HFFc6 (cell line): Measurements from ENCODE around the gene FOXN1. TPM values are rescaled to one million over a fixed set of nuclear protein-coding genes. Genes with fewer than 3 reads are reported as not detected.

Source experiments
- DNase-seq: peaks from one replicate; pipeline ENCODE4 v3.0.0-alpha.2; 2018
- H3K27ac Mint-ChIP-seq: 2 replicates; pipeline ENCODE4 v1.8.0; 2020; ENCODE audit warnings: mild to moderate bottlenecking, mixed read lengths
- H3K27me3 Mint-ChIP-seq: 2 replicates; pipeline ENCODE4 v1.8.0; 2021; ENCODE audit warnings: mild to moderate bottlenecking, moderate library complexity, mixed read lengths; ENCODE audit not compliant: insufficient read depth
- H3K36me3 Mint-ChIP-seq: 2 replicates; pipeline ENCODE4 v1.8.0; 2021; ENCODE audit warnings: low read depth, mixed read lengths
- H3K4me1 Mint-ChIP-seq: 2 replicates; pipeline ENCODE4 v1.8.0; 2020; ENCODE audit warnings: low read depth, mixed read lengths
- H3K4me3 Mint-ChIP-seq: 2 replicates; pipeline ENCODE4 v1.8.0; 2020; ENCODE audit warnings: mild to moderate bottlenecking, moderate library complexity, mixed read lengths
- H3K9me3 Mint-ChIP-seq: 2 replicates; pipeline ENCODE4 v1.8.0; 2020; ENCODE audit warnings: mild to moderate bottlenecking, mixed read lengths
- CTCF ChIP-seq: fragments of 200-600 bp; sonication (generic); IDR thresholded peaks from 2 replicates; pipeline ENCODE4 v1.5.0; 2021; ENCODE audit warnings: antibody characterized with exemption, mild to moderate bottlenecking
- total RNA-seq, 6 experiments: library from RNA; stranded (reverse); fragmentation: NEBNext Ultra II Directional; extraction: Animal tissue kit (Norgen Biotek cat#: 25700); gene quantifications; 2 replicates in 1 of 6; 3 replicates in 5 of 6; pipeline ENCODE4 v1.2.3, GENCODE V29; 2021

The FOXN1 gene
- total RNA-seq, 6 experiments from 2014 or later: not detected

- no peak overlapping the region for H3K27ac Mint-ChIP-seq
- H3K27me3 Mint-ChIP-seq: peaks cover 27% of the 10 kb centered on the region
- H3K36me3 Mint-ChIP-seq: no peaks in the 10 kb centered on the region
- H3K9me3 Mint-ChIP-seq: no peaks in the 10 kb centered on the region
- no peak overlapping the region for H3K4me3 Mint-ChIP-seq
- peak; percentile 98 for TF ChIP-seq CTCF
- H3K4me1 Mint-ChIP-seq: peaks cover 14% of the 10 kb centered on the region
- DNase-seq: peak; percentile 54
These were observed 11.5 kb upstream of the FOXN1 start for GRCh38 chr17:28494445-28495188.

- no peak for DNase-seq
- Mint-ChIP-seq H3K9me3 (no peaks in the 10 kb centered on the region), H3K27me3 (peaks cover 25% of the 10 kb centered on the region), H3K4me3 (no peak overlapping the region), H3K36me3 (no peaks in the 10 kb centered on the region), H3K27ac (no peak overlapping the region), H3K4me1 (peaks cover 14% of the 10 kb centered on the region)
- no peak for TF ChIP-seq CTCF
These were observed 10.5 kb upstream of the FOXN1 start for GRCh38 chr17:28495635-28496034.

GRCh38 chr17:28497931-28498330, 8.2 kb upstream of the FOXN1 start:
- Mint-ChIP-seq H3K27me3 (peaks cover 40% of the 10 kb centered on the region), H3K4me3 (no peak overlapping the region), H3K36me3 (no peaks in the 10 kb centered on the region), H3K4me1 (peaks cover 9% of the 10 kb centered on the region), H3K27ac (no peak overlapping the region), H3K9me3 (no peaks in the 10 kb centered on the region)
- TF ChIP-seq CTCF: no peak
- no peak for DNase-seq

GRCh38 chr17:28498652-28499363, 7.3 kb upstream of the FOXN1 start:
- H3K9me3 Mint-ChIP-seq: no peaks in the 10 kb centered on the region
- H3K4me3 Mint-ChIP-seq: no peak overlapping the region
- TF ChIP-seq CTCF: no peak
- no peak overlapping the region for H3K27ac Mint-ChIP-seq
- H3K36me3 Mint-ChIP-seq: no peaks in the 10 kb centered on the region
- no peak for DNase-seq
- H3K4me1 Mint-ChIP-seq: peaks cover under 1% of the 10 kb centered on the region; the same call in 1 of the 2 replicates
- H3K27me3 Mint-ChIP-seq: peaks cover 39% of the 10 kb centered on the region

- no peak for TF ChIP-seq CTCF
- no peak for DNase-seq
These were observed 6.8 kb upstream of the FOXN1 start for GRCh38 chr17:28499364-28499664.

More at GRCh38 chr17:28499364-28499664, 6.8 kb upstream of the FOXN1 start:
- Mint-ChIP-seq H3K36me3 (no peaks in the 10 kb centered on the region), H3K9me3 (no peaks in the 10 kb centered on the region), H3K4me3 (no peak overlapping the region), H3K27ac (no peak overlapping the region), H3K4me1 (no peaks in the 10 kb centered on the region), H3K27me3 (peaks cover 39% of the 10 kb centered on the region)
